Measurements from ENCODE around the gene NFILZ. TPM values are rescaled to one million over a fixed set of nuclear protein-coding genes. Genes with fewer than 3 reads are reported as not detected.
"Not testable (repeated sequence)": the region's sequence is repeated elsewhere in the genome, so short reads cannot be mapped to it uniquely, and the experiment has no call there.

NFILZ gene
- total and polyA plus RNA-seq, 7 donors = not detected

GRCh38 chr19:8629184-8629583, 1.2 kb upstream of the NFILZ start:
- WGBS, 2 donors = 75 to 88% methylated on average over 2 of the region's 2 CpGs
- no peak for TF ChIP-seq CTCF (IDR thresholded peaks at IDR 0.05)
- TF ChIP-seq POLR2A (IDR thresholded peaks at IDR 0.05) = no peak
- TF ChIP-seq EP300 (IDR thresholded peaks at IDR 0.05) = no peak
- TF ChIP-seq POLR2AphosphoS5 (IDR thresholded peaks at IDR 0.05) = no peak
- Histone ChIP-seq H3K36me3 (no peaks in the 10 kb centered on the region), H3K4me3 (no peak overlapping the region), H3K27me3 (no peaks in the 10 kb centered on the region), H3K4me1 (peaks cover 0 to 11% (median 2%) of the 10 kb centered on the region in 4 donors), H3K9me3 (peaks cover 0 to 7% (median 0%) of the 10 kb centered on the region in 4 donors), H3K27ac (no peak overlapping the region)
- no peak for DNase-seq
- intact Hi-C loops (cut with DNase I) = no loop called here

- intact Hi-C loops (cut with DNase I) = no loop called here
- peaks cover 0 to 11% (median 2%) of the 10 kb centered on the region in 4 donors for H3K4me1 ChIP-seq
- peak overlapping the region in 3 of 4 donors; percentile 31 to 74 (median 49) for H3K27ac ChIP-seq
- no peak overlapping the region for H3K4me3 ChIP-seq
- no peak for DNase-seq
- peaks cover 0 to 7% (median 0%) of the 10 kb centered on the region in 4 donors for H3K9me3 ChIP-seq
- WGBS, 2 donors = 42 to 61% methylated on average over 6 of the region's 6 CpGs
- TF ChIP-seq POLR2AphosphoS5 (IDR thresholded peaks at IDR 0.05) = no peak
- no peak for TF ChIP-seq CTCF (IDR thresholded peaks at IDR 0.05)
- TF ChIP-seq POLR2A (IDR thresholded peaks at IDR 0.05) = no peak
- no peak for TF ChIP-seq EP300 (IDR thresholded peaks at IDR 0.05)
- H3K27me3 ChIP-seq = no peaks in the 10 kb centered on the region
- no peaks in the 10 kb centered on the region for H3K36me3 ChIP-seq
Observed at GRCh38 chr19:8630796-8631424, 477 bp downstream of the NFILZ start.

- DNase-seq = no peak
- TF ChIP-seq POLR2AphosphoS5 (IDR thresholded peaks at IDR 0.05) (no peak), EP300 (IDR thresholded peaks at IDR 0.05) (no peak), POLR2A (IDR thresholded peaks at IDR 0.05) (no peak), CTCF (IDR thresholded peaks at IDR 0.05) (no peak)
- no peaks in the 10 kb centered on the region for H3K36me3 ChIP-seq
- peaks cover 0 to 7% (median 0%) of the 10 kb centered on the region in 4 donors for H3K9me3 ChIP-seq
- peak overlapping the region in 3 of 4 donors; percentile 31 to 74 (median 49) for H3K27ac ChIP-seq
- intact Hi-C loops (cut with DNase I) = no loop called here
- peaks cover 0 to 11% (median 2%) of the 10 kb centered on the region in 4 donors for H3K4me1 ChIP-seq
- WGBS, 2 donors = 41 to 57% methylated on average over 11 of the region's 11 CpGs
- no peaks in the 10 kb centered on the region for H3K27me3 ChIP-seq
- no peak overlapping the region for H3K4me3 ChIP-seq
Observed at GRCh38 chr19:8631425-8631819, 989 bp downstream of the NFILZ start.

- intact Hi-C loops (cut with DNase I) = no loop called here
- 83 to 85% methylated on average over 8 of the region's 8 CpGs for WGBS, 2 donors
- no peak for DNase-seq
- H3K27ac ChIP-seq = no peak overlapping the region
- H3K9me3 ChIP-seq = no peaks in the 10 kb centered on the region
- no peaks in the 10 kb centered on the region for H3K36me3 ChIP-seq
- peaks cover 0 to 26% (median 6%) of the 10 kb centered on the region in 4 donors for H3K4me1 ChIP-seq
- H3K4me3 ChIP-seq = no peak overlapping the region
- H3K27me3 ChIP-seq = no peaks in the 10 kb centered on the region
- TF ChIP-seq EP300 (IDR thresholded peaks at IDR 0.05) (no peak), POLR2AphosphoS5 (IDR thresholded peaks at IDR 0.05) (no peak), CTCF (IDR thresholded peaks at IDR 0.05) (no peak), POLR2A (IDR thresholded peaks at IDR 0.05) (no peak)
Observed at GRCh38 chr19:8635422-8635821, 5.0 kb downstream of the NFILZ start.

GRCh38 chr19:8637070-8637469, 6.6 kb downstream of the NFILZ start:
- H3K27ac ChIP-seq; H3K4me3 ChIP-seq; H3K27me3 ChIP-seq; H3K36me3 ChIP-seq; intact Hi-C loops (cut with DNase I); DNase-seq; H3K9me3 ChIP-seq: not testable (repeated sequence)
- peaks cover 0 to 15% (median 4%) of the 10 kb centered on the region in 4 donors for H3K4me1 ChIP-seq
- 67 to 83% methylated on average over 4 of the region's 4 CpGs for WGBS, 2 donors
